PFSK-1 (cell line): ENCODE measurements around the gene C1QTNF1.

Experiments used
- REST ChIP-seq, 2 experiments: IDR thresholded peaks; 2 replicates each; pipeline versions ENCODE4 v1.6.1 to v1.8.0; 2011 to 2012; ENCODE audit warnings: low read depth in 2 of 2, low read length in 2 of 2, control low read depth in 1 of 2, inconsistent platforms in 1 of 2, mild to moderate bottlenecking in 1 of 2, moderate library complexity in 1 of 2; ENCODE audit not compliant: insufficient read depth in 1 of 2
- SIN3A ChIP-seq: IDR thresholded peaks from 2 replicates; pipeline ENCODE4 v1.6.1; 2012; ENCODE audit warnings: mild to moderate bottlenecking, low read length, moderate library complexity, borderline replicate concordance; ENCODE audit not compliant: insufficient read depth
- TAF1 ChIP-seq: IDR thresholded peaks from 2 replicates; pipeline ENCODE4 v1.6.1; 2012; ENCODE audit warnings: low read length, control low read depth, borderline replicate concordance; ENCODE audit not compliant: insufficient read depth

GRCh38 chr17:79001190-79002020, 22.6 kb upstream of the C1QTNF1 start:
- TF ChIP-seq TAF1 (no peak), REST (IDR thresholded peaks at IDR 0.05; ENCODE audit: insufficient read depth in 1 of 2, low read depth in 2 of 2, low read length in 2 of 2) (no peak), SIN3A (no peak)
